ENCODE results near the gene DBF4B.

DNA sequence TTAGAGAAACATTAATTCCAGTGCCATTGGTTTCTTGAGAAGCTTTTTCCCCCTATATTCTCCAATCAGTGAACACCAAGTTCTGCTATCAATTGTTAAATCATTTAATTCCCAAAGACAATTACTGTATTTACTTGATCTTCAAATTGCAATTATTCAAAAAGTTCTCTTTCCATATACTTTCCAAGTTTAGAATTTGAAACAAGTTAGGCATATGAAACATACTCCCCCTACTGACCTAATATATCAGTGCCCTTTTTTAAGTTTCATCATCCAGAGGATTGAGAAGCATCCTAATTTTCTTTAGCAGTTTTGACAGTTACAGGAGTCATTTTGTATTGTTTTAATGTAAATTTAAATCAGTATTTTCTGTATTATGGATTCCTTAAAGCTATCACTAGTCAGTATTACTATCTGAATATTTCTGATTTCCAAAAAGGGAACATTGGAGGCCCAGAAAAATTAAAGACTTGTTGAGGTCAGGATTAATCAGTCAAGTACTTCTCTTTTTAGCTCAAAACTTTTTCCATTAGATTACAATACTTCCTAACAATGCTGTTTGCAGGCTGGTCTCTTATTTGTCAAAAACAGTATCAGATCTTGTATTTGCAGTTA is 35.9 kb upstream of the DBF4B start:
- TF ChIP-seq, protein P1, sequence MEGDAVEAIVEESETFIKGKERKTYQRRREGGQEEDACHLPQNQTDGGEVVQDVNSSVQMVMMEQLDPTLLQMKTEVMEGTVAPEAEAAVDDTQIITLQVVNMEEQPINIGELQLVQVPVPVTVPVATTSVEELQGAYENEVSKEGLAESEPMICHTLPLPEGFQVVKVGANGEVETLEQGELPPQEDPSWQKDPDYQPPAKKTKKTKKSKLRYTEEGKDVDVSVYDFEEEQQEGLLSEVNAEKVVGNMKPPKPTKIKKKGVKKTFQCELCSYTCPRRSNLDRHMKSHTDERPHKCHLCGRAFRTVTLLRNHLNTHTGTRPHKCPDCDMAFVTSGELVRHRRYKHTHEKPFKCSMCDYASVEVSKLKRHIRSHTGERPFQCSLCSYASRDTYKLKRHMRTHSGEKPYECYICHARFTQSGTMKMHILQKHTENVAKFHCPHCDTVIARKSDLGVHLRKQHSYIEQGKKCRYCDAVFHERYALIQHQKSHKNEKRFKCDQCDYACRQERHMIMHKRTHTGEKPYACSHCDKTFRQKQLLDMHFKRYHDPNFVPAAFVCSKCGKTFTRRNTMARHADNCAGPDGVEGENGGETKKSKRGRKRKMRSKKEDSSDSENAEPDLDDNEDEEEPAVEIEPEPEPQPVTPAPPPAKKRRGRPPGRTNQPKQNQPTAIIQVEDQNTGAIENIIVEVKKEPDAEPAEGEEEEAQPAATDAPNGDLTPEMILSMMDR (IDR thresholded peaks at IDR 0.05; ENCODE audit: low read length): peak; percentile 73
- no peak for TF ChIP-seq EZH2 (IDR thresholded peaks at IDR 0.05; ENCODE audit: borderline replicate concordance, low read length)
